22Rv1 (cell line): ENCODE data around the gene SLC7A5.

Experiments used
- H3K27ac ChIP-seq: fragments of 450-650 bp; 2 replicates; pipeline ENCODE4 v1.5.1; 2017
- CTCF ChIP-seq: fragments of 450-650 bp; IDR thresholded peaks from 2 replicates; pipeline ENCODE4 v1.5.1; 2017; ENCODE audit warnings: mild to moderate bottlenecking
- ZFX ChIP-seq: fragments of 450-650 bp; IDR thresholded peaks from 2 replicates; pipeline ENCODE4 v1.6.1; 2017; ENCODE audit warnings: antibody characterized with exemption, borderline replicate concordance

SLC7A5 gene

GRCh38 chr16:87855852-87856715 lies 13.2 kb downstream of the SLC7A5 start:
- TF ChIP-seq ZFX (no peak), CTCF (no peak)
- H3K27ac ChIP-seq: peak overlapping the region; percentile 27

- H3K27ac ChIP-seq: peak overlapping the region; percentile 27; the same call in 1 of the 2 replicates
Measured at GRCh38 chr16:87854907-87855683, 14.2 kb downstream of the SLC7A5 start.

GRCh38 chr16:87854053-87854906 lies 15.0 kb downstream of the SLC7A5 start:
- TF ChIP-seq ZFX (no peak), CTCF (no peak)
- peak overlapping the region; percentile 70 for H3K27ac ChIP-seq

More at GRCh38 chr16:87854907-87855683, 14.2 kb downstream of the SLC7A5 start:
- TF ChIP-seq CTCF (no peak), ZFX (no peak)

- peak overlapping the region; percentile 70 for H3K27ac ChIP-seq
- TF ChIP-seq ZFX (no peak), CTCF (no peak)
Measured at GRCh38 chr16:87853411-87854052, 15.8 kb downstream of the SLC7A5 start.

GRCh38 chr16:87851601-87852000 lies 17.7 kb downstream of the SLC7A5 start:
- no peak for TF ChIP-seq ZFX
- no peak for TF ChIP-seq CTCF
- H3K27ac ChIP-seq: no peak overlapping the region

- no peak overlapping the region for H3K27ac ChIP-seq
- TF ChIP-seq ZFX (no peak), CTCF (no peak)
Measured at GRCh38 chr16:87851141-87851587, 18.1 kb downstream of the SLC7A5 start.
